Muscle of leg (tissue), 11 donors: ENCODE results near the gene SOX8. TPM values are rescaled to one million over a fixed set of nuclear protein-coding genes. Genes with fewer than 3 reads are reported as not detected.

Source experiments
- DNase-seq: peaks from one replicate; pipeline ENCODE4 v3.0.0; 2013
- H3K27ac ChIP-seq: one replicate; pipeline ENCODE4 v1.5.1; 2013; ENCODE audit warnings: mild to moderate bottlenecking, low read length, control low read depth
- H3K27me3 ChIP-seq: one replicate; pipeline ENCODE4 v1.6.1; 2013; ENCODE audit warnings: low read length; ENCODE audit not compliant: control insufficient read depth, insufficient read depth
- H3K36me3 ChIP-seq: one replicate; pipeline ENCODE4 v1.6.1; 2013; ENCODE audit warnings: low read length; ENCODE audit not compliant: control insufficient read depth, insufficient read depth
- H3K4me1 ChIP-seq: one replicate; pipeline ENCODE4 v1.6.1; 2013; ENCODE audit warnings: low read length; ENCODE audit not compliant: control insufficient read depth, insufficient read depth
- H3K4me3 ChIP-seq: one replicate; pipeline ENCODE4 v1.5.1; 2013; ENCODE audit warnings: low read length, control low read depth
- H3K9me3 ChIP-seq: replicated peaks from 2 replicates; pipeline ENCODE4 v1.6.1; 2013; ENCODE audit warnings: low read depth, low read length; ENCODE audit not compliant: control insufficient read depth
- WGBS: methylation state at CpG from one replicate; pipeline ENCODE4 v1.1.5; 2013; ENCODE audit warnings: missing lambda C conversion rate; ENCODE audit not compliant: insufficient coverage; 5-methylcytosine and 5-hydroxymethylcytosine counted together
- polyA plus RNA-seq, 8 donors: library from polyadenylated mRNA; unstranded; fragments of 120-200 nt; gene quantifications; one replicate each; pipeline versions ENCODE4 v1.2.1 to v1.2.3, GENCODE V29; 2013; ENCODE audit warnings: inconsistent platforms in 1 of 8, low replicate concordance in 1 of 8; ENCODE audit not compliant: insufficient read length in 8 of 8, insufficient read depth in 1 of 8
- total RNA-seq: library from RNA; stranded (reverse); fragments of 120-200 nt; gene quantifications from one replicate; pipeline ENCODE4 v1.2.4, GENCODE V29; 2013

Gene SOX8
- total and polyA plus RNA-seq, 9 donors, result 31.1 to 50.9 (median 41.4) TPM

- Histone ChIP-seq H3K9me3 (no peaks in the 10 kb centered on the region), H3K4me1 (peaks cover 84% of the 10 kb centered on the region), H3K36me3 (peaks cover 17% of the 10 kb centered on the region), H3K27ac (no peak overlapping the region), H3K4me3 (peak overlapping the region; percentile 59), H3K27me3 (peaks cover 19% of the 10 kb centered on the region)
- DNase-seq, result no peak
- 90% methylated on average over 71 of the region's 78 CpGs for WGBS
Measured at GRCh38 chr16:984736-985636, 3.4 kb downstream of the SOX8 start.

- Histone ChIP-seq H3K27me3 (peaks cover 18% of the 10 kb centered on the region), H3K27ac (no peak overlapping the region), H3K36me3 (peaks cover 17% of the 10 kb centered on the region), H3K4me3 (no peak overlapping the region), H3K4me1 (peaks cover 84% of the 10 kb centered on the region), H3K9me3 (no peaks in the 10 kb centered on the region)
- WGBS, result 69% methylated on average over 25 of the region's 32 CpGs
- DNase-seq, result no peak
Measured at GRCh38 chr16:985646-986400, 4.3 kb downstream of the SOX8 start.

GRCh38 chr16:986411-986810 lies 4.8 kb downstream of the SOX8 start:
- no peaks in the 10 kb centered on the region for H3K9me3 ChIP-seq
- H3K27me3 ChIP-seq, result peaks cover 18% of the 10 kb centered on the region
- H3K4me1 ChIP-seq, result peaks cover 88% of the 10 kb centered on the region
- DNase-seq, result no peak
- 72% methylated on average over 5 of the region's 8 CpGs for WGBS
- H3K27ac ChIP-seq, result no peak overlapping the region
- no peak overlapping the region for H3K4me3 ChIP-seq
- peaks cover 17% of the 10 kb centered on the region for H3K36me3 ChIP-seq

GRCh38 chr16:986925-987582 lies 5.5 kb downstream of the SOX8 start:
- WGBS, result 74% methylated on average over 41 of the region's 44 CpGs
- Histone ChIP-seq H3K4me1 (peaks cover 88% of the 10 kb centered on the region), H3K9me3 (no peaks in the 10 kb centered on the region), H3K27me3 (peaks cover 21% of the 10 kb centered on the region), H3K36me3 (peaks cover 17% of the 10 kb centered on the region), H3K4me3 (no peak overlapping the region), H3K27ac (no peak overlapping the region)
- no peak for DNase-seq

GRCh38 chr16:987906-988305 lies 6.3 kb downstream of the SOX8 start:
- Histone ChIP-seq H3K27ac (no peak overlapping the region), H3K27me3 (peaks cover 12% of the 10 kb centered on the region), H3K36me3 (peaks cover 17% of the 10 kb centered on the region), H3K4me1 (peaks cover 79% of the 10 kb centered on the region), H3K4me3 (no peak overlapping the region), H3K9me3 (no peaks in the 10 kb centered on the region)
- WGBS, result 67% methylated on average over 14 of the region's 17 CpGs
- peak; percentile 68 for DNase-seq

- Histone ChIP-seq H3K27me3 (peaks cover 6% of the 10 kb centered on the region), H3K4me1 (peaks cover 72% of the 10 kb centered on the region), H3K9me3 (no peaks in the 10 kb centered on the region), H3K36me3 (peaks cover 17% of the 10 kb centered on the region), H3K27ac (peak overlapping the region; percentile 35), H3K4me3 (no peak overlapping the region)
- peak; percentile 78 for DNase-seq
- whole genome bisulfite sequencing, result 73% methylated on average over 21 of the region's 35 CpGs
Measured at GRCh38 chr16:988471-989353, 7.1 kb downstream of the SOX8 start.

GRCh38 chr16:989354-989814 lies 7.8 kb downstream of the SOX8 start:
- Histone ChIP-seq H3K27me3 (peaks cover 3% of the 10 kb centered on the region), H3K27ac (no peak overlapping the region), H3K36me3 (peaks cover 17% of the 10 kb centered on the region), H3K4me1 (peaks cover 65% of the 10 kb centered on the region), H3K4me3 (no peak overlapping the region), H3K9me3 (peaks cover under 1% of the 10 kb centered on the region)
- WGBS, result 75% methylated on average over 10 of the region's 11 CpGs
- no peak for DNase-seq

GRCh38 chr16:990516-991291 lies 9.1 kb downstream of the SOX8 start:
- peaks cover 7% of the 10 kb centered on the region for H3K27me3 ChIP-seq
- DNase-seq, result no peak
- WGBS, result 84% methylated on average over 41 of the region's 41 CpGs
- peaks cover 7% of the 10 kb centered on the region for H3K36me3 ChIP-seq
- peaks cover 14% of the 10 kb centered on the region for H3K9me3 ChIP-seq
- H3K4me1 ChIP-seq, result peaks cover 53% of the 10 kb centered on the region
- no peak overlapping the region for H3K27ac ChIP-seq
- H3K4me3 ChIP-seq, result no peak overlapping the region

- Histone ChIP-seq H3K36me3 (peaks cover 5% of the 10 kb centered on the region), H3K9me3 (peaks cover 20% of the 10 kb centered on the region), H3K27ac (no peak overlapping the region), H3K4me1 (peaks cover 47% of the 10 kb centered on the region), H3K27me3 (peaks cover 9% of the 10 kb centered on the region), H3K4me3 (no peak overlapping the region)
- WGBS, result 72% methylated on average over 4 of the region's 11 CpGs
- no peak for DNase-seq
Measured at GRCh38 chr16:991345-991744, 9.8 kb downstream of the SOX8 start.
